Stimulated activated naive CD8-positive, alpha-beta T cell treated with anti-CD3 and anti-CD28 coated beads, Interleukin-15, amount 100 ng/mL, for 72 hours (primary cell): ENCODE results near the gene OLA1.
A peak's percentile ranks its signal among the peaks of the same experiment; 100 is the strongest.

Experiments used
- ATAC-seq: fragments of 150-1000 bp; cut with Tn5 transposase; 2 replicates; pipeline ENCODE4 v1.10.0; 2021; ENCODE audit warnings: mild to moderate bottlenecking, moderate library complexity
- DNase-seq, 2 donors: peaks; one replicate each; pipeline ENCODE4 v3.0.0; 2021 to 2022
- H3K27ac Mint-ChIP-seq, 2 donors: one replicate each; pipeline ENCODE4 v1.8.0; 2022; ENCODE audit warnings: mild to moderate bottlenecking in 2 of 2, mixed read lengths in 2 of 2, moderate library complexity in 2 of 2
- H3K27me3 Mint-ChIP-seq: one replicate; pipeline ENCODE4 v1.8.0; 2022; ENCODE audit warnings: mixed read lengths
- H3K4me1 Mint-ChIP-seq: one replicate; pipeline ENCODE4 v1.8.0; 2022; ENCODE audit warnings: mild to moderate bottlenecking, mixed read lengths
- H3K4me3 Mint-ChIP-seq, 2 donors: one replicate each; pipeline ENCODE4 v1.8.0; 2022; ENCODE audit warnings: mild to moderate bottlenecking in 2 of 2, mixed read lengths in 2 of 2, moderate library complexity in 1 of 2
- H3K9me3 Mint-ChIP-seq, 2 donors: one replicate each; pipeline ENCODE4 v1.8.0; 2022; ENCODE audit warnings: mixed read lengths in 2 of 2

OLA1 gene

DNA sequence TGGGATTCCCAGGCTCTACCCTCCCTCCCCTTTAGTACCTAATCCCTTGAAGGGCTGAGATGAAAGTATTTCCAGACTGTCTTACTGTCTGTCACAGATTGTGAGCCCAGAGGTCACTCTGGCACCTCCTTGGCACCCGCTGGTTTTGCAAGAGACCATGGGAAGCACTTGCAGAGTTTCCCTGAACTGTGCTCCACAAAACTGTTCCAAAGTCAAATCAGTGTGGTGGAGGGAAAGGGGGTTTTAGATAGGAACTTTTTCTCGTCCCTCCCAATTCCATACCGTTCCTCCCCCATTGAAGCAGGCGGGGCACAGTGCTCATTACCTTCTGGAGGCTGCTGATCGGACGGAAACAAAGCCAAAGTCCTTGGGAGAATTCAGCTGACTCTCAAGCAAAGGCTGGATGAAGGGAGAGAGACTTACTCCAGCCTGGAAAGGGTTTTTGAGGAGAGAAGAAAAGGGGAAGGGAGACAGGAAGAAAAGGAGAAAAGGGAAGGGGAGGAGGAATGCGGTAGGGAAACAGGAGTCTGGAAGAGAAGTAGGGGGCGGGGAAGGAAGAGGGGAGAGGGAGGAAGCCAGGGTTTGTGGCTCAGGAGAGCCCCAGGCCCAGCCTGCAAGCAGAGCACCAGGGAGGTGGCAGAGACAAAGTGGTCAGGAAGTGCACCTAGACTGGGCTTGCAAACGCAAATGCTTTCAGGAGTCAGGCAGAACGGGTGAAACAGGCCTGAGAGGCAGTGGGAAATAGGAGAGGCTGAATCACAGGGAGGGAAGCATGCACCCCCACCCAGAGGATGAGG is 194.8 kb downstream of the OLA1 start:
- DNase-seq, result no peak
- ATAC-seq, result no peak
- Mint-ChIP-seq H3K9me3 (peaks cover 3 to 8% of the 10 kb centered on the region in 2 donors), H3K4me1 (no peaks in the 10 kb centered on the region), H3K4me3 (no peak overlapping the region), H3K27me3 (peaks cover 18% of the 10 kb centered on the region), H3K27ac (peak overlapping the region; percentile 16 to 82)

DNA sequence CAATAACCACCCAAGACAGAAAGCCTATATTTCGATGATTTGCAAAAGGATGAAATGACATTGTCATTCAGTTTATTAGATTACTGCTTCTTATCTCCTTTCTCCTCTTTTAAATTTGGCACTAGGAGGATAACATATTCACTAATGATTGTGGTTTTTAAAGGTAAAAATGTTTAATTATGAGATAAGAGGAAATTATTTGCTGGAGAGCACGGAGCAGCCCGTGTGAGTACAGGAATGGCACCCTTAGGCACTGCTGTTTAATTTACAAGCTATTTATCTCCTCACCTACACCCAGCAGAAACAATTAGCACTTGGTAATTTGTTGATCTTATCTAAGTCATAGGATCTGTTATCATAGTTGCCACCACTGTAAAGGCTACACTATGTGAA is 195.8 kb downstream of the OLA1 start:
- ATAC-seq, result no peak
- DNase-seq, result no peak
- H3K4me1 Mint-ChIP-seq, result no peaks in the 10 kb centered on the region
- H3K27ac Mint-ChIP-seq, result no peak overlapping the region
- peaks cover 18% of the 10 kb centered on the region for H3K27me3 Mint-ChIP-seq
- no peaks in the 10 kb centered on the region for H3K9me3 Mint-ChIP-seq
- no peak overlapping the region for H3K4me3 Mint-ChIP-seq

DNA sequence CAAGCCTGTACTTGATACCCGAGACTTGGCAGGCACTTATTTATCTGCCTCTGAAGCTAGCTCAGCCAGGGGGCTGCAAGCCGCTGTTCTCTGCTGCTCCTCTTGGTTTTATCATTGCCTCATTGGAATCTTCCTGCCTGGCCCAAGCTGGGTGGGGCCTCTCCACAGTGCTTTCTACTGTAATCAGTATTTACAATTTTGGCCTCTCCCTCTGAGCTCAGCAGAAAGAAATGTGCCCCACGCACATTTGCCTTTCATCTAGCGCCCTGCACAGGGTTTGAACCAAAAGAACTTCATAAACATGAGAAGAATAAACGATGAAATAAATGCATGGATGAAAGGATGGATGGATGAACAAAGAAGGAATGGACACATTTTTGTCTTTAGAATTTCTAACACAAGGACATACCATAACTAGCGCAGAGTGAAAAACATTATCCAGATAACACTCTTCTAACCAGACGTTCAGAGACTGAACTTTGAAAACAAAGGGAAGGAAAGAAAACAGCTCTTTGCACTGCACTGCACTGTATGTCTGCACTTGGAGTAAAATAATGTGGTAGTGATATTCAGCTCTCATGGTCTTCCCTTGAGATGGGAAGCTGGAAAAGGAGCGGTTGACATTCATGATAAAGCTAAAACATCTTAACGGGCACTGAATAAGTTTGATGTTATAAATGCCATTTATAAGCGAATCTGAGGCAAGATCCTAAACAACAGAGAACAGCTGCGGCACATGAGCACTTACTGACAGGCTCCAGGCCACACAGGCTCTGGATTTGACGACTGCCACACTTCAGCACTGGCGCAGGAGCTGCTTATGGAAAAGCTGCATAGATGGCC is 196.4 kb downstream of the OLA1 start:
- no peak for ATAC-seq
- no peak overlapping the region for H3K27ac Mint-ChIP-seq
- H3K9me3 Mint-ChIP-seq, result no peaks in the 10 kb centered on the region
- DNase-seq, result no peak
- H3K4me1 Mint-ChIP-seq, result no peaks in the 10 kb centered on the region
- no peak overlapping the region for H3K4me3 Mint-ChIP-seq
- peaks cover 18% of the 10 kb centered on the region for H3K27me3 Mint-ChIP-seq

DNA sequence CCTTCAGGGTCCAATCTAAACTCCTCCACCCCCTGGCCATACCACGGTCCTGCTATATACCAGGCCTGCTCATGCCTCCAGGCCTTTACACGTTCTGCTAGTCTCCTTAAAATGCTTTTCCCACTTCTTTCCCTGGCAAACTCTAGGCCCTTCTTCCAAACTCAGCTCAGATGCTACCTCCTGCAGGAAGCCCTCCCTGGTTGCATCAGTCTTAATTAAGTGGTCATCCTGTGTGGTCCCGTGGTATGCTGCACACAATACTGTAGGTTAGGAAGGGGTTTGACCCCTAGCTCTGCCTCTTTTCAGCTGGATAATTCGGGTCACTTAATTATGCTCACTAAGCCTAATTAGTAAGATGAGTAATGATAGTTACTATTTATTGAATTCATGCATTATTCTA is 197.3 kb downstream of the OLA1 start:
- no peaks in the 10 kb centered on the region for H3K4me1 Mint-ChIP-seq
- peaks cover 0 to 1% of the 10 kb centered on the region in 2 donors for H3K9me3 Mint-ChIP-seq
- DNase-seq, result no peak
- H3K27ac Mint-ChIP-seq, result no peak overlapping the region
- no peak for ATAC-seq
- no peak overlapping the region for H3K4me3 Mint-ChIP-seq
- peaks cover 18% of the 10 kb centered on the region for H3K27me3 Mint-ChIP-seq

DNA sequence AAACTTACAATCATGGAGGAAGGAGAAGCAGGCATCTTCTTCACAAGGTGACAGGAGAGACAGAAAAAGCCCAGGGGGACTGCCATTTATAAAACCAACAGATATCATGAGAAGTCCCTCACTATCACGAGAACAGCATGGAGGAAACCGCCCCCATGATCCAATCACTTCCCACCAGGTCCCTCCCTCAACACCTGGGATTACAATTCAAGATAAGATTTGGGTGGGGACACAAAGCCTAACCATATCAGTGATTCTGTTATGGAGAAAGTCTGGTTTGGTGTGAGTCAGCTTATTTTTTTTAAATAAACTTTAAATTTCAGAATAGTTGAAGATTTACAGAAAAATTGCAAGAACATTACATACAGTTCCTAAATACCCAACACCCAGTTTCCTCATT is 198.4 kb downstream of the OLA1 start:
- peaks cover 18% of the 10 kb centered on the region for H3K27me3 Mint-ChIP-seq
- peaks cover 0 to 6% of the 10 kb centered on the region in 2 donors for H3K9me3 Mint-ChIP-seq
- ATAC-seq, result no peak
- H3K27ac Mint-ChIP-seq, result no peak overlapping the region
- H3K4me3 Mint-ChIP-seq, result no peak overlapping the region
- DNase-seq, result no peak
- H3K4me1 Mint-ChIP-seq, result no peaks in the 10 kb centered on the region

DNA sequence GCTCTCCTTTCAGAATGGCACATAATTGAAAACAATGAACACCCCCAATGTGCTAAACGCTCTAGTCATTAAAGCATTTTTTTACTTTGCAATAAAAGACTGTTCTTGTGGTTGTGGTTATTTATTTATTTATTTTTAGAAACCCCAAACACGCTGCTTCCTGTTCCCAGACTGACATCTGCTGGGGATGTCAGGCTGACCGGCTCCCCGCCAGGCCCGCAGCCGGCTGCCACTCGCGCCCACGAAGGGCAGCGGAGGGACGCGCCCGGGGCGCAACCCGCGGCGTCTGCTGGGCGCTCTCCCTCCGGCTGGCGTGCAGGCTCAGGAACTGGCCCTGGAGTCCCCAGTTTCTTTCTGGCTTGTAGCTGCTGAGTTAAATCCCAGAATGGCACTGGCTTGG is 200.1 kb downstream of the OLA1 start:
- Mint-ChIP-seq H3K27ac (no peak overlapping the region), H3K27me3 (peaks cover 9% of the 10 kb centered on the region), H3K4me3 (no peak overlapping the region), H3K4me1 (peaks cover 7% of the 10 kb centered on the region), H3K9me3 (peaks cover 0 to 6% of the 10 kb centered on the region in 2 donors)
- DNase-seq (no peak), ATAC-seq (no peak)

DNA sequence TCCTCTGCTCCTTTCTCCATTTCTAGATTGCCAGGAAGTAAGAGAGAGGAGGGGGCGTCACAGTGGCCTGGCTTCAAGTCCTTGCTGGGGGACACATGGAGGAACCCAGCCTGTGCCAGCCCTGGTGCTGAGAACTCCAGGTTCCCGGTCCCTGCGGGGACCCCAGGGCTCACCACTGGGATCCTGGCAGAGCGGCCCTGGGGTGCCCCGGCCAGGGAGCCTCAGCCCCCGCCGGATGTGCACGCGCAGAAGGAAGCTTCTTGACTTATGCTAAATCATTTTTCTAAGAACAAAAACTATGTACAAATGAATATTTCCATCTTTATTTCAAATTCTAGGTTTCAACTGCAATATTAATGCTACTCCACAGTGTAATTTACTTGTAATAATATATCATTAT is 200.6 kb downstream of the OLA1 start:
- H3K4me1 Mint-ChIP-seq, result peaks cover 7% of the 10 kb centered on the region
- ATAC-seq, result no peak
- H3K27me3 Mint-ChIP-seq, result peaks cover 8% of the 10 kb centered on the region
- H3K27ac Mint-ChIP-seq, result no peak overlapping the region
- DNase-seq, result no peak
- no peak overlapping the region for H3K4me3 Mint-ChIP-seq
- peaks cover 0 to 6% of the 10 kb centered on the region in 2 donors for H3K9me3 Mint-ChIP-seq

DNA sequence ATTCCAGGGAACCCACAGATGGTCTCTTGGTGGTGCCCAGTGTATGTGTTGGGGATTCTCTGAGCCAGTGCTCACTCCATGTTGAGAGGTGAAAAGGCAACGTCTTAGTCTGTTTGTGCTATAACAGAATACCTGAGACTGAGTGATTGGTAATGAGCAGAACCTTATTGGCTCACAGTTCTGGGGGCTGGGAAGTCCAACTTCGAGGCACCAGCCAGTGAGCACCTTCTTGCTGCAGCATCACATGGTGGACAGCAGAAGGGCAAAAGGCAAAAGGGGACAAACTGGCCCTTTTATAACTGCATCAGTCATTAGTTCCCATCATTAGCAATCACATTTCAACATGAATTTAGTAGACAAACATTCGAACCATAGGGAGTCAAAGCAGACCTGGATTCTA is 202.2 kb downstream of the OLA1 start:
- Mint-ChIP-seq H3K27ac (peak overlapping the region in 1 of 2 donors; percentile 58), H3K4me1 (peaks cover 7% of the 10 kb centered on the region), H3K9me3 (peaks cover 0 to 6% of the 10 kb centered on the region in 2 donors), H3K4me3 (no peak overlapping the region), H3K27me3 (peaks cover 8% of the 10 kb centered on the region)
- no peak for ATAC-seq
- DNase-seq, result no peak

DNA sequence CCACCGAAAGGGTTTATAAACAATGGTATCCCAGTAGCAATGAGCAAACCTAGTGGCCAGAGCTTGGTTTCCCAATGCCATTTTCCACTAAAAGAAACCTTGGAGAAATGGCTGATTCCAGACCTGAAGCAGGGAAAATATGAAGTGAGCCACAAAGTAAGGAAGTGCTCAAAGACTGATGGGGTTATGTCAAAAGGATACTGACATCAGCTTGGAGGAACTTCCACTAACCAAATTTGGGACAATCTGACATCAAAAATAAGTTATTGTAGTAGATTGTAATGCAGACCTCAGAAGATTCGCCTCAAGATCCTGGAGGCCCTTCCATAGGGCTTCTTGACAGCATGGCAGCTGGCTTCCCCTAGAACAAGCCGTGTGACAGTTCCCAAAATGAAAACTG is 203.8 kb downstream of the OLA1 start:
- no peak for ATAC-seq
- H3K4me3 Mint-ChIP-seq, result no peak overlapping the region

DNA sequence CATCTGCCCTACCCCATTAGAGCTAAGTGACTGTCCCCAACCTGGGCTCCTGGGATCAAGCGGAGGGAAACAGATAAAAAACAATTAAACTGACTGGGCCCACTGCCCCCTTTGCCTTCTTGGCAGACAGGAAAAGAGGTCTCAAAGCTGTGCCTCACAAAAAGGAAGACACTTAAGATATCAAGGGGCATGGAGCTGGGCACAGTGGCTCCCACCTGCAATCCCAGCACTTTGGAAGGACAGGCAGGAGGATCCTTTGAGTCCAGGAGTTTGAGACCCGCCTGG is 208.0 kb downstream of the OLA1 start:
- H3K27me3 Mint-ChIP-seq, result no peaks in the 10 kb centered on the region
- H3K27ac Mint-ChIP-seq, result no peak overlapping the region
- no peak overlapping the region for H3K4me3 Mint-ChIP-seq
- peaks cover 30% of the 10 kb centered on the region for H3K4me1 Mint-ChIP-seq
- H3K9me3 Mint-ChIP-seq, result no peaks in the 10 kb centered on the region
- ATAC-seq (no peak), DNase-seq (no peak)

More for the DNA sequence above, 203.8 kb downstream of the OLA1 start:
- Mint-ChIP-seq H3K27ac (no peak overlapping the region), H3K27me3 (peaks cover 6% of the 10 kb centered on the region), H3K9me3 (peaks cover 0 to 6% of the 10 kb centered on the region in 2 donors), H3K4me1 (peaks cover 15% of the 10 kb centered on the region)
- DNase-seq, result no peak

DNA sequence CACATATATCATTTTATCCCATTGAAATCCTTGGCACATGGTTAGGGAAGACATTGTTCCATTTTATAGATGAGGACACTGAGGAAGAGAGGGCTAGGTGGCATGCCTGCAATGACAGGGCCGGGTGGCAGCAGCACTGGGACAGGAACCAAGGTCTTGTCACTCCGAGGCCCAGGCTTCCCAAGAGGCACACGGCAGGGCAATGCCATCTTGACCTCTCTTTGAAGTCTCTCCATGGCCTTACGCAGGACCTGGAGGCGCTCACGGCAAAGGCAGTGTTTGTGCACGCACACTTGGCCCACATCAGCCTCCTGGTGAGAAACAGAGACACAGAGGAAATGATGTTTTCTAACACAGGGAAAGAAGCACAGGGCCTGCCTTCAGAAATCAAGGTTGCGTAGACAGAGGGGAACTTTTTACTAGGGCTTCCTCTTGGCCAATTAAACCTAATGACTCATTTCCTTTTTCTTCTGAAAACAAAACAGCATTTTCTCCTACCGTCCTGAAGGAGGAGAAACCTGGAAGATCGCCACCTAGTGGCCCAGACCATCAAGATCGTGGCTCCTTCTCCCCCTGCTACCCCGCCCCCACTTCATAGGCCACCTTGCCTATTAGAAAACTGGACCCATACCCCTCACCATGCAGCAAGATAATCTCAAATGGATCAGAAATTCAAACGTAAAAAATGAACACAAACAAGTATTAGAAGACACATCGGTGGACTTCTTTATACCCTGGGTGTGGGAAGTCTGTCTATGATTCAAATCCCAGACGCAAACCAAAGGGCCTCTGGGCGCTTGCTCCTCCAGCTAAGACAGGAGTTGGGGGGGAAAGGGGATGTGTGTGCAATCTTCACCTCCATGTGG is 208.5 kb downstream of the OLA1 start:
- Mint-ChIP-seq H3K27ac (peak overlapping the region; percentile 78 to 95), H3K9me3 (no peaks in the 10 kb centered on the region), H3K4me3 (peak overlapping the region; percentile 49 to 77), H3K4me1 (peaks cover 30% of the 10 kb centered on the region), H3K27me3 (no peaks in the 10 kb centered on the region)
- DNase-seq (peak; percentile 78 to 86), ATAC-seq (peak; percentile 97)

DNA sequence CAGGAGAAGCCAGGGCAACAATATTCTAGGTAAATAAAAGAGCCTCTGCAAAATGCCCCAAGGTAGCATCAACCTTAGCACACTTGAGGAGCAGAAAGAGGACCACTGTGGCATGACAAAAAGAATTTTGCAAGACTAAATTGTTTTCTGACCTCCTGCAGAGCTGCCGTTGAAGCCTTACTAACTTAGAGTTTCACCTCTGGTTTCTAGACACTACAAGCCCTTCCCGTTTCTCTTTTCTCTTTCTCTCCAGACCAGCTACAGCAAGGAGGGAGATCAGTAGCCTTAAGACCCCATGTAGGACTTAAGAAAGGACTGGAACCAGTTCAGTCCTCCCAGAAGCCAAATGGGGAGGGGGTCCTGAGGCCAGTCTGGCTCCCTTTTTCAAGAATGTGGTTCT is 209.9 kb downstream of the OLA1 start:
- Mint-ChIP-seq H3K27ac (peak overlapping the region in 1 of 2 donors; percentile 18), H3K9me3 (no peaks in the 10 kb centered on the region), H3K4me3 (no peak overlapping the region), H3K27me3 (peaks cover 6% of the 10 kb centered on the region), H3K4me1 (peaks cover 23% of the 10 kb centered on the region)
- DNase-seq (no peak), ATAC-seq (no peak)

DNA sequence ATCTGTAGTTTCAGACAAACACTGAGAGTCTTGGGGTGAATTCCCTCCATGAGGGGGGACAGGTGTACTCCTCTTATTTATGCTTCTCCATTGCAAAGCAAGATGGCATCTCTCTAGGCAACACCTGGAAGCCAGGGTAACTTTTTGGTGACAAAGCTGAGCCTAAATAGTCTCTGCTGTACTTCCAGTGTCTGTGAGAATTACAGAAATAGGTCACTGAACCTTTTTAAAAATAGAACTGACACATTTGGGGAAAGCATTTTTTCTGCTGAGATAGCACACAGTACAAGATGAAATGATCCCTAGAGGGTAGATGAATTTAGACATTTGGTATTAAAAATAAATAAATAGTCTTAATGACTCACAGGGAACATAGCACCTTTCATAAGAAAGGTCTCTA is 211.5 kb downstream of the OLA1 start:
- H3K4me1 Mint-ChIP-seq, result peaks cover 27% of the 10 kb centered on the region

DNA sequence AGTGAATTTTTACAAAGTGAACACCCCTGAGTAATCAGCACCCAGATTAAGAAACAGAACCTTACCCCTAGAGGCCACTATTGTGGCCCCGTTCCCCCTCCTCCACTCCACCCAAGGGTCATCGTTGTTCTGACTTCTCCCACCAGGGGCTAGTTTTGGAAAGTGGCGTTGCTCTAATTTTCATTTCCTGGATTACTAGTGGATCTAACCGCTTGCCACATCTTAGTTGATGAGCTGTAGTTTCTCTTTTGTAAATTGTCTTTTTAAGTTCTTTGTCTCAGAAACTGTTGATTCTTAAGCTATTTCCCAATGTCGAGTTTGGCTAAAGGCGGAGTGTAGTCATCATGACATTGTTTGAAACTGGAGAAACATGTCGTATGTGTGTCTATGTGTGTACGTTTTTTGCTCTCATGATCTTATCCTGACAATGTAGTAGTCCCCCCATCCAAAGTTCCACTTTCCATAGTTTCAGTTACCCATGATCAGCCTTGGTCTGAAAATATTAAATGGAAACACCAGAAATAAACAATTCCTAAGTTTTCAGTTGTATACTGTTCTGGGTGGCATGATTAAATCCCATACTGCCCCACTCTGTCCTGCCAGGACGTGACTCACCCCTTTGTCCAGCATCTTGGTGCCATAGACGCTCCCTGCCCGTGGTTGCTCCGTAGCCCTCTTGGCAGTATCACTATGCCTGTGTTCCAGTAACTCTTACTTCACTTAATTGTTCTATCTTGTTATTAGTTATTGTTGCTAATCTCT is 212.2 kb downstream of the OLA1 start:
- Mint-ChIP-seq H3K4me3 (no peak overlapping the region), H3K27ac (no peak overlapping the region), H3K9me3 (no peaks in the 10 kb centered on the region), H3K4me1 (peaks cover 27% of the 10 kb centered on the region), H3K27me3 (peaks cover 6% of the 10 kb centered on the region)
- ATAC-seq (no peak), DNase-seq (no peak)

More for the DNA sequence above, 211.5 kb downstream of the OLA1 start:
- DNase-seq, result no peak
- Mint-ChIP-seq H3K27me3 (peaks cover 6% of the 10 kb centered on the region), H3K9me3 (no peaks in the 10 kb centered on the region), H3K4me3 (no peak overlapping the region), H3K27ac (no peak overlapping the region)
- no peak for ATAC-seq

DNA sequence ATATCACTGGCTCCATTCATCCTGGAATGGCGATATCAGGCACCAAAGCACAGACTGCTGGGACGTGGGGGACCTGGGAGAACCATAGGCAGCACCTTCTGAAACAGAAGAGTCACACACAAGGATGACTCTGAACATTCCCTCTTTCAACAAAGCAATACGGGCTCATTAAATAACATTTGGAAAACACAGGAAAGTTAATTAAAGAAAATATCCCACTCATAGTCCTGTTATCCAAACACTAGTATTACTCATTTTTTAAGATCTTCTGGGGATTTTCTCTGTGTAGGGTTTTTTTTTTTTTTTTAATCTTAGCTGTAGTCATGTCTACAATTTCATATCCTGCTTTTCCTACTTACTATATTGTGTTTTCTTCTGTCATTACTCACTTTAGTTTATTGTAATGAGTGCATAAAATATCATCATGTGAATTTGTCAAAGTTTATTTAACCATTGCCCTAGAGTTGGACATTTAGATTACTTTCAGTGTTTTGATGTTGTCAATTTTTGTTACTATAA is 213.2 kb downstream of the OLA1 start:
- no peak for ATAC-seq
- no peak for DNase-seq
- H3K27me3 Mint-ChIP-seq, result peaks cover 6% of the 10 kb centered on the region
- H3K4me1 Mint-ChIP-seq, result peaks cover 26% of the 10 kb centered on the region
- no peak overlapping the region for H3K4me3 Mint-ChIP-seq
- H3K27ac Mint-ChIP-seq, result no peak overlapping the region
- H3K9me3 Mint-ChIP-seq, result no peaks in the 10 kb centered on the region
